Ishikawa (cell line): ENCODE results near the gene TUBB1.

Experiments
- EGR1 ChIP-seq: IDR thresholded peaks from 2 replicates; pipeline ENCODE4 v1.6.1; 2012
- EP300 ChIP-seq: IDR thresholded peaks from 2 replicates; pipeline ENCODE4 v1.6.1; 2012; ENCODE audit warnings: borderline replicate concordance
- FOXM1 ChIP-seq: IDR thresholded peaks from 2 replicates; pipeline ENCODE4 v1.6.1; 2012; ENCODE audit warnings: low read depth, borderline replicate concordance
- RAD21 ChIP-seq: IDR thresholded peaks from 2 replicates; pipeline ENCODE4 v1.6.1; 2012; ENCODE audit warnings: low read depth
- TAF1 ChIP-seq: IDR thresholded peaks from 2 replicates; pipeline ENCODE4 v1.6.1; 2012; ENCODE audit warnings: low read depth, mild to moderate bottlenecking
- TF ChIP-seq, protein P1 (sequence below): IDR thresholded peaks from 2 replicates; pipeline ENCODE4 v1.6.1; 2012; ENCODE audit warnings: low read depth, mild to moderate bottlenecking
- TF ChIP-seq, protein P2 (sequence below): IDR thresholded peaks from 2 replicates; pipeline ENCODE4 v1.6.1; 2012
- TF ChIP-seq, protein P3 (sequence below): IDR thresholded peaks from 2 replicates; pipeline ENCODE4 v1.6.1; 2012

DNA sequence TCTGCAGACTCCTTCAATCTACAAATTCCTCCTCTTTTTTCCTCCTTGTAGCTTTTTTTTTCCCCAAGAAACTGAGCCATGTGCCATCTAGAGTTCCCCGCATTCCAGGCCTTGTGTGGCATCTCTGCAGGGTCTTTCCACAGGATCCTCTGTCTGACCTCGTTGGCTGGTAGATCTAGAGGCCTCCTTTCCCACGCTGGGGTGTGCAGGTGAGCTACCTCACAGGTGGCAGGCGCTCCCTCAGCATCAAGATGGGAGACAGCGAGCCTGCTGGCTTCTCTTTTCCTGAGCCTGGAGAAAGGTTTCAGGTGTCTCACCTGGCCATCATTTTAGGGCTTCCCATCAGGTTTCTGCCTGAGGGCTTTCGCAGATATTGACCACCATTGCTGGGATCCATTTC is 47.8 kb upstream of the TUBB1 start:
- TF ChIP-seq TAF1: no peak
- TF ChIP-seq, protein P1, sequence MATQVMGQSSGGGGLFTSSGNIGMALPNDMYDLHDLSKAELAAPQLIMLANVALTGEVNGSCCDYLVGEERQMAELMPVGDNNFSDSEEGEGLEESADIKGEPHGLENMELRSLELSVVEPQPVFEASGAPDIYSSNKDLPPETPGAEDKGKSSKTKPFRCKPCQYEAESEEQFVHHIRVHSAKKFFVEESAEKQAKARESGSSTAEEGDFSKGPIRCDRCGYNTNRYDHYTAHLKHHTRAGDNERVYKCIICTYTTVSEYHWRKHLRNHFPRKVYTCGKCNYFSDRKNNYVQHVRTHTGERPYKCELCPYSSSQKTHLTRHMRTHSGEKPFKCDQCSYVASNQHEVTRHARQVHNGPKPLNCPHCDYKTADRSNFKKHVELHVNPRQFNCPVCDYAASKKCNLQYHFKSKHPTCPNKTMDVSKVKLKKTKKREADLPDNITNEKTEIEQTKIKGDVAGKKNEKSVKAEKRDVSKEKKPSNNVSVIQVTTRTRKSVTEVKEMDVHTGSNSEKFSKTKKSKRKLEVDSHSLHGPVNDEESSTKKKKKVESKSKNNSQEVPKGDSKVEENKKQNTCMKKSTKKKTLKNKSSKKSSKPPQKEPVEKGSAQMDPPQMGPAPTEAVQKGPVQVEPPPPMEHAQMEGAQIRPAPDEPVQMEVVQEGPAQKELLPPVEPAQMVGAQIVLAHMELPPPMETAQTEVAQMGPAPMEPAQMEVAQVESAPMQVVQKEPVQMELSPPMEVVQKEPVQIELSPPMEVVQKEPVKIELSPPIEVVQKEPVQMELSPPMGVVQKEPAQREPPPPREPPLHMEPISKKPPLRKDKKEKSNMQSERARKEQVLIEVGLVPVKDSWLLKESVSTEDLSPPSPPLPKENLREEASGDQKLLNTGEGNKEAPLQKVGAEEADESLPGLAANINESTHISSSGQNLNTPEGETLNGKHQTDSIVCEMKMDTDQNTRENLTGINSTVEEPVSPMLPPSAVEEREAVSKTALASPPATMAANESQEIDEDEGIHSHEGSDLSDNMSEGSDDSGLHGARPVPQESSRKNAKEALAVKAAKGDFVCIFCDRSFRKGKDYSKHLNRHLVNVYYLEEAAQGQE: no peak
- TF ChIP-seq, protein P2, sequence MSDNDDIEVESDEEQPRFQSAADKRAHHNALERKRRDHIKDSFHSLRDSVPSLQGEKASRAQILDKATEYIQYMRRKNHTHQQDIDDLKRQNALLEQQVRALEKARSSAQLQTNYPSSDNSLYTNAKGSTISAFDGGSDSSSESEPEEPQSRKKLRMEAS: no peak
- TF ChIP-seq EGR1: no peak
- no peak for TF ChIP-seq EP300
- TF ChIP-seq FOXM1: no peak
- TF ChIP-seq, protein P3, sequence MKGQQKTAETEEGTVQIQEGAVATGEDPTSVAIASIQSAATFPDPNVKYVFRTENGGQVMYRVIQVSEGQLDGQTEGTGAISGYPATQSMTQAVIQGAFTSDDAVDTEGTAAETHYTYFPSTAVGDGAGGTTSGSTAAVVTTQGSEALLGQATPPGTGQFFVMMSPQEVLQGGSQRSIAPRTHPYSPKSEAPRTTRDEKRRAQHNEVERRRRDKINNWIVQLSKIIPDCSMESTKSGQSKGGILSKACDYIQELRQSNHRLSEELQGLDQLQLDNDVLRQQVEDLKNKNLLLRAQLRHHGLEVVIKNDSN: no peak
- TF ChIP-seq RAD21: no peak
